ENCODE measurements around the gene ZNF76.

The ZNF76 gene

DNA sequence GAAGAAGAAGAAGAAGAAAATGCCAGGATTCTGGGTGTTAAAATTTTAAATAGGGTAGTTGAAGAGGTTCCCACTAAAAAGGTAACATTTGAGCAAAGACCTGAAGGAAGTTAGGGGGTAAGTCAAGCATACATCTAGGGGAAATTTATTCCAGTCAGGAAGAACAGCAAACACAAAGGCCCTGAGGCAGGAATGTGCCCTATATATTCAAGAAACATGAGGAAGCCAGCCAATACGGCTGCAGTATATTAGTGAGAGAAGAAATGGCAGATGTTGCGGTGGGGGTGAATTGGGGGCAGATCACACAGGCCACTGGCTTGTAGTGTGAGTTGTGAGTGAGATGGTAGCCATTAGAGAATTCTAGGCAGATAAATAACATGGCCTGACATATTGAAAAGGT is 6.0 kb downstream of the ZNF76 start:
- DNase-seq (ENCODE audit: low spot score): no peak

DNA sequence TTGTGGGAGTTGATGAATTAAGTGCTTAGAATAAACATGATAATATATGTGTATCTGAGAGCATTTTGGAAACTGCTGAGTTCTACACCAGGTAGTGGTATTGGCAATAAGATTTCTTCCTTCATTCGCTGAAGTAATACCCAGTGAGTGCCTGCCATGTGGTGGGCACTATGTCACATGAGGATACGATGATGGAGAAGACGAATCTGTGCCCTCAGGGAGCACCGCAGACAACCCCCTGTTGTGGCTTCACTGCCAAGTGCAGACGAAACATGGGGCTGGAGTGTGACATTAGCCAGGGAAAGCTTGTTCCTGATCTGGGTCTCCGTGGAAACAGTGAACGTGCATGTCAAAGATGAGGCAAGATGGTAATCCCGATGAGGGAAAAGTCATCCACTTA is 7.9 kb downstream of the ZNF76 start:
- DNase-seq (ENCODE audit: low spot score): no peak
- no peak for FAIRE-seq

More for the DNA sequence above, 6.0 kb downstream of the ZNF76 start:
- no peak for FAIRE-seq

DNA sequence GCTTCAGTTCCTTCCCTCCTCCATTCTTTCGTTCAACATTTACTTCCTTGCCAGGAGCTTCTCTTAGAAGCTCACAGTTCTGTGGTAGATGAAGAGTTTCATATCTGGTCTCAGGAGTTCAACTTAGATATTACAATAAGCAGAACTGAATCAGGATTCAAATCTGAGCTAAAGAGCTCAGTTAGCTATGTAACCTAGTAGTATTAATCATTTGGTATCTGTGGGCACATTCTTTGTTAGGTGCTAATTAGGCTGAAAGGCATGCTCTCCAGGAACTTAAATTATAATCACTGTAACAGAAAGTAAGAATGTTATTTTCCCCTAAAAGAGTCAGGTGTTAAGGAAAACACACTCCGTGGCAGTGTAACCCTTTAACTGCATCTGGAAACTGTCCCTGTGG is 8.4 kb downstream of the ZNF76 start:
- DNase-seq (ENCODE audit: low spot score) (no peak), FAIRE-seq (no peak)

DNA sequence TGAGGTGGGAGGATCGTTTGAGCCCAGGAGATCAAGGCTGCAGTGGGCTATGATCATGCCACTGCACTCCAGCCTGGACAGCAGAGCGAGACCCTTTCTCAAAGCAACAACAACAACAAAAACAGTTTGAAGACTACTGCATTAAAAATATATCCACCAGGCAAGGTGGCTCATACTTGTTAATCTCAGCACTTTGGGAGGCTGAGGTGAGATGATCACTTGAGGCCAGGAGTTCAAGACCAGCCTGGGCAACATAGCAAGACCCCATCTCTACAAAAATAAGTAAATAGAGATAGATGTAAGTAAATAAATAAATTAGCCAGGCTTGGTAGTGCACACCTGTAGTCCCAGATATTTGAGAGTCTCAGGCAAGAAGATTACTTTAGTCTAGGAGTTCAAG is 12.5 kb downstream of the ZNF76 start:
- FAIRE-seq: no peak
- no peak for DNase-seq (ENCODE audit: low spot score)

DNA sequence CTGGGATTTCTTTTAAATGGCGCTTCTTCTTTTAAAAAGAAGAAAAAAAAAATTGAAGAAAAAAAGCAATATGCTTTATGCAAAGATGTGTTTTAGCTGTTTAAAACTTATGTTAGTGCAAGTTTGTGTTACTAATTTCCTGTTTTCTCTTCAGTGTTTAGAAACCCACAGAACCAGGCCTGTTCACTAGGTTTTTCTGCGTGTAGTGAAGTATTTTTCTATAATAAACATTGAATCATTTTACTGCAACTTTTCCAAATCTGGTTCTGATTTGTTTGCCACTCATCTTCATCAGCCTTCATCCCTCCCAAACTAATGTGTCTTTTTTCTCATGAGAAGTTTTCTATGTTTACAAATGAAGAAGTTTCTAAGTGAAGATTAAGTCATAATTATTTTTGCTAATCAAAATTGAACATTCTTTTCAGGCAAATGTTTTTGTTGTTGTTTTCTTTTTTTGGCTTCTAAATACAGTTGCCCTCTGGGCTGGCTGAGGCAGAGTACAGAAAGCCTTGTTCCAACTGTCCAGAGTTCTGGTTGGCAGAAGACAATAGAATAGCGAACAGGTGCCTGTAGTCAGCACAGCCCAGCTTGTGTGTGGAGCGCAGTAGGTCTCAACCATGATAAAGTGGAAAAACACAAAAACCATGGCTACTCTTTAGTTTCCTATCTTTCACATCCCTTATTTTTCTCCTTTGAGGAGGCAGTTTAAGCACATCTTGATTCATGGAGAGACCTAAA is 14.5 kb downstream of the ZNF76 start:
- no peak for DNase-seq (ENCODE audit: low spot score)
- FAIRE-seq: no peak

DNA sequence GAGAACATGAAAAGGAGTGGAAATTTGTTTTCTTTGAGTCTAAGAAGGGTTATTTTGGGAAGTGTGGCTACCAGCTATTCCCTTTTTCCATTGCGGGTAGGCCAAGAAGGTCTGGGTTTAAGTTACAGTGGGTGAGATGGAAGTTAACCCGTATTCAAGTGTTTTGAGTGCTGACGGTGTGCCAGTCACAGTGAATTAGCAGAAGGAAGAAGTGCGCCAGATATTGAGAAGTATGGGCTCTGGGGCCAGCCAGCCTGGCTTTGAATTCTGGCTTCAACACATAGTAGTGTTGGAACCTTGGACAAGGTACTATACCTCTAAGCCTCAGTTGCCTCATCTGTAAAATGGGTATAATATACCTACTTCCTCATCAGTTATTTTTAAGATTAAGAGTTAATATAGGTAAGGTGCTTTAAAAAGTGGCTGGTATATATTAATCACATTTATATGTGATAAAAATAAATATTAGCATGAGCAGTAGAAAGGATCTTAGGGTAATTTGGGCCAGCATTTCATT is 16.3 kb downstream of the ZNF76 start:
- DNase-seq (ENCODE audit: low spot score) (no peak), FAIRE-seq (no peak)

DNA sequence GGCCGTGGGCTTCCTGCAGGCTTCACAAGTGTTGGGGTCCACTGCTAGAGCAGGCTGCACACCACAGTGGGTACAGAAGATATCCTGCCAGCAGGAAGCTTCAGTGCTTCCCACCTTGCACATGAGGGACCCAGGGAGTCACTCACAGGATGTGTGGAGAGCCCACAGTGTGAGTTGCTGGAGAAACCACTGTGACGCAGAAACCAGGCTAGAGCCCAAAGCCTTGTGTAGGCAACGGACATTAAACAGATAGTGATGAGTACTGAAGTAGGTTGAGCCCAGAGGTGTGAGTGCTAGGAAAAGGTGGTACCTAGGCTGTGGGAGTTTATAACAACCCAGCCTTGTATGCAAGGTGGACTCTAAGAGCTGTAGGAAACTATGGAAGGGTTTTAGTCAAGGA is 19.2 kb downstream of the ZNF76 start:
- FAIRE-seq: no peak
- DNase-seq (ENCODE audit: low spot score): no peak

DNA sequence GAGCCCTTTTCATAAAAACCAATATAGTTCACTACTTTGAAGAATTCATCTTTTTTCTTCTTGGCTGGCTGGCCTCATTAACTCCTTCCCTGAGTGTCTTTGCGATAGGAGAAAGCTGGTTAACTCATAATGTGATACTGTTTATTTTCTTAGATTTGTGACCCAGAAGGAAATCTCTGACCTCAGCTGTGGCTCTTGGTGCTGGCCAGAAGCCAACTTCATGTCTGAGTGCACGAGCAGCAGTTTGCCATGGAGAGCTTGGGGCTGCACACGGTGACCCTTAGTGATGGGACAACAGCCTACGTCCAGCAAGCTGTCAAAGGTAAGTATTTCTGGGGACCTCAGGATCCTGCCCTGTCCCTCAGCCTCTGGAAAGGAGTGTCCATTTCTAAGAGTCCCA is 21.4 kb downstream of the ZNF76 start:
- no peak for FAIRE-seq
- DNase-seq (ENCODE audit: low spot score): no peak

DNA sequence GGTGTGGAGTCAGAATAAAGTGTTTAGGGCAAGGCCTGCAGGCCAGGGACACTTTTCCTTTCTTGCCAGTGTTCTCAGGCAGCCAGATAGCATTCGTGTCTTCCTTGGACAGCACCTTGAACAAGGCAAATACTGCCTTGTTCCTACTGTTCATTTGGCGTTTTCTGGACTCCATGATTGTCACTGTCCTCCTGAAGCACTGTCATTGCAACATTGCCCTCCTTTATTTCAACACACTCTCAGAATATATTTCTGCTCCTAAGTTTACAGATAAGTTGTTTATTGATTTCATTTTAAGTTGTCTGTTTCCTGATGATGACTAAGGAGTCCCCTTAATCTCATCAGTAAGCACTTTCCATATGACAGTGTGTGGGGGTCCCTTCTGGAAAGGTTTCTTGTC is 22.9 kb downstream of the ZNF76 start:
- DNase-seq (ENCODE audit: low spot score) (no peak), FAIRE-seq (no peak)

DNA sequence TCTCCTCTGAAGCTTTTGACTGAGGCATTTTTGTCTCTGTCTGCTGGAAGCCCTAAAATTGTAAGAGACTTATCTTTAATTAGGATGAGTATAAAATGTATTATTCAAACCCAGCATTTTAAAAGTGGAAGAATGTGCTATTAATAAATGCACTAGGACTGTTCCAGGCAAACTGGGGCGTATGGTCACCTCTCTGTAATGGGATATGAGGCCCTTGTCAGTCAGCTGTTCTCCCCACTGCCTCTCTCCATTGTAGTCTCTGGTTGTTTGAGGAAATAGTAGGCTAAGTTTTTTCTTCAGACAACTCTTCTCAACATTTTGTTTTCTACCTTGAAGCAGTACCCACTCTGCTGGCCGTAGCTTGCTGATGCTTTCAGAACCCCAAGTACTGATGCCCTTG is 23.8 kb downstream of the ZNF76 start:
- no peak for DNase-seq (ENCODE audit: low spot score)
- FAIRE-seq: no peak

DNA sequence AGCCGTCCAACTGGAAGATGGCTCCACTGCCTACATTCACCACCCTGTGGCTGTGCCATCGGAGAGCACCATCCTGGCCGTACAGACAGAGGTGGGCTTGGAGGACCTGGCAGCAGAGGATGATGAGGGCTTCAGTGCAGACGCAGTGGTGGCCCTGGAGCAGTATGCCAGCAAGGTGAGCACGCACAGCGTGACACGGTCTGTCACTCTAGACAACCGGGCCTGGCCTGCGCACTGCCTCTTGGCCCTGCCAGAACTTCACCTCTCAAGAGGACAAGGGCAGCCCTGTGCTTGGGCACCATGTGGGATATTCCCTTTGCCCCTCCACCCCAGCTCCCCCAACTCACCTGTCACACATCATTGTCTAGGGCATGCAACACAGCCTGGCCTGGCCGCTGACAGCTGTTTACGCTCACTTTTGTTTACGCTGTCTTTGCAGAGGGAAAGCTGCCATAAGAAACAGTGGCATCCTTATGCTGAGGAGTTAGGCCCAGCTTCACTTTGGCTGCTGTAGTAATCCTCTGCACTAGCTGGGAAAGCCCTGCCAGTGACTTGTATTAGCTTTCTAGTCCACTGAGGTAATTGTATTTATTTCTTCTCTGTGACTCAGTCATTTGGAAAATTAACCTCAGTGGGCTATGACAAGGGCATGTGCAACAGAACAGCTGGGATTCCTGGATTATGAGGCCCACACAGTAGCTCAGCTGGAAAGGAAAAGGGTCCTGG is 28.3 kb downstream of the ZNF76 start:
- DNase-seq (ENCODE audit: low spot score): no peak
- no peak for FAIRE-seq

DNA sequence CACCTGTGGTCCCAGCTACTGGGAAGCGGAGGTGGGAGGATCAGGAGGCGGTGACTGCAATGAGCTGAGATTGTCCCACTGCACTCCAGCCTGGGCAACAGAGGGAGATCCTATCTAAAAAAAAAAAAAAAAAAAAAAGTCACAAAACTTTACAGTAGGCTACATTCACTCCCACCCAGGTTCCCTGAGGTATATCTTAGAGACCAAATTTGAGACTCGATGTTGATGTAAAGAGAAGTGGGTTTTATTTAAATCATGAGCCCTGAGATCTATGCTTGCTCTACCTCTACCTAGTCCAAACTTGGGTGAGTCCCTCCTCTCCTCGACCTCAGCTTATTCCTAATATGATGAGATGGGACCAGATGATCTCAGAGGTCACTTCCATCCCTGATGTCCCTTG is 29.3 kb downstream of the ZNF76 start:
- no peak for FAIRE-seq
- DNase-seq (ENCODE audit: low spot score): no peak

DNA sequence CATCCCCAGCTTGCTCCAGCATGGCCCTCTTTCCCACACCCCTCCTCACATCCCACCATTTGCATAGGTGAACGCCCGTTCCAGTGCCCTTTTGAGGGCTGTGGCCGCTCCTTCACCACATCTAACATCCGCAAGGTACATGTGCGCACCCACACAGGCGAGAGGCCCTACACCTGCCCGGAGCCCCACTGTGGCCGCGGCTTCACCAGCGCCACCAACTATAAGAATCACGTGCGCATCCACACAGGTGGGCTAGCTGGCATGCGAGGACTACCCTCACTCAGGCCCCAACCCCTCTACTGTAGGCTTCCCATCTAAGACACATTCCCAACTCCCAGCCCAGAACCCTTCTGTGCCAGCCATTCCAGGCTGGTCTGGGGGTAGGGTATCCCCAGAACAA is 32.0 kb downstream of the ZNF76 start:
- DNase-seq (ENCODE audit: low spot score): no peak
- FAIRE-seq: no peak

DNA sequence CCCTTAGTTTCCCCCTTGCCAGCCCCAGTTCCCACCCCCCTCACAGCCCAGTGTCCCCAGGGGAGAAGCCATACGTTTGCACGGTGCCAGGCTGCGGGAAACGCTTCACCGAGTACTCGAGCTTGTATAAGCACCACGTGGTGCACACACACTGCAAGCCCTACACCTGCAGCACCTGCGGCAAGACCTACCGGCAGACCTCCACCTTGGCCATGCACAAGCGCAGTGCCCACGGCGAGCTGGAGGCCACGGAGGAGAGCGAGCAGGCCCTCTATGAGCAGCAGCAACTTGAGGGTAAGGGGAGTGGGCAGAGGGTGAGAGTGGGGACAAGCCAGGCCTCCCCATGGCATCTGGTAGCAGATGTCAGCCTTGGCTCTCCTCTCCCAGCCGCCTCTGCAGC is 33.0 kb downstream of the ZNF76 start:
- DNase-seq (ENCODE audit: low spot score) (no peak), FAIRE-seq (no peak)

DNA sequence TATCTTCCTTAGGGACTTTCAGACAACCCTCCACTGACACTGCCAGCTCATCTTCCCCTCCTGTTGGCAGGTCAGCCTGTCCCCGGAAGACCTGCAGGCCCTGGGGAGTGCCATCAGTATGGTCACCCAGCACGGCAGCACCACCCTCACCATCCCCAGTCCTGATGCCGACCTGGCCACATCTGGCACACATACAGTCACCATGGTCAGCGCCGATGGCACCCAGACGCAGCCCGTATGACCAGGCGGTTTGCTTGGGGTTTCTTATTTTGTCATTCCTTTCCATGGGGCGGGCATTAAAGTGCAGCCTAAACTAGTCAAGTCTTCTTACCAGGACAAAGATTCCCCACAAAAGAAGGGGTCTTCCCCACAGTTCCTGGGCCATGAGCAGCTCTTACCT is 34.1 kb downstream of the ZNF76 start:
- FAIRE-seq (no peak), DNase-seq (ENCODE audit: low spot score) (no peak)

DNA sequence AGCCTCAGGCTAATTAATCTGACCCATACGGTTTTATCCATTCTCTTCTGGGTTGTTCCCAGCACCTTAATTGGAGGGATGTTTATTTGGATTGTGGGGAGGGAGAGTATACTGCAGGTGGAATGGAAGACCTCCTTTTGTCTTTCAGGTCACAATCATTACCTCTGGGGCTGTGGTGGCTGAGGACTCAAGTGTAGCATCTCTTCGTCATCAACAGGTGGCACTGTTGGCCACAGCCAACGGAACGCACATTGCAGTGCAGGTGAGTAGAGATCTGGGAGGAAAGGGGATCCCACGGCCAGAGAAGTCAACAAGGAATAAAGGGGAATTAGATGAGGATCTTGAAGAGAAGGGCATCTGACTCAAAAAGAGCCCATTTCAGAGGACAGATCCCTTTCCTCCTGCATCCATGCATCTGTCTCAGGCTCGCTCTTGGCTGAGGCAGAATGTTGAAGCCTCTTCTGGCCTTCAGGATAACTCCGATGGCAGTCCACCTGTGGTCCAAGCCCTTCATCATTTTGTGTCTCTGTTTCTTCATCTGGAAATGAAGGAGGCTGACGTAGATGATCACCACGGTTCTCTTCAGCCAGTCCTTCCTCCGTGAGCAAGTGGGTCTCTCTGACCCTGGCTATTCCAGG is 34.9 kb downstream of the ZNF76 start:
- no peak for FAIRE-seq
- DNase-seq (ENCODE audit: low spot score): peak; percentile 24

DNA sequence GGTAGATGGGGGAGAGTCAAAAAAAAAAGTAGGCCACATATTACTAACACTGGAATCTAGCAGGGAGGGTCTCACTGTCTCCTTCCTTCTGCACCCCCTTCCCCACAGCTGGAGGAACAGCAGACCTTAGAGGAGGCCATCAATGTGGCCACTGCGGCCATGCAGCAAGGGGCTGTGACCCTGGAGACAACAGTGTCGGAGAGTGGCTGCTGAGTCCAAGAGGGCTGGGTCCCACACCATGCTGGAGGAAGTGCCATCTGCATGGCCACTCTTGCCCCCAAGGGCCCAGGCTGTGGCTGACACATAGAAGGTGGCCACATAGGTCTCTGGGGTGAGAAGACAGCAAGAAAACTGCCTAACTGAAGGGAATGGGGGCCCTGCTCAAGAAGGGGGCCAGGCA is 35.5 kb downstream of the ZNF76 start:
- DNase-seq (ENCODE audit: low spot score): no peak
- FAIRE-seq: no peak

DNA sequence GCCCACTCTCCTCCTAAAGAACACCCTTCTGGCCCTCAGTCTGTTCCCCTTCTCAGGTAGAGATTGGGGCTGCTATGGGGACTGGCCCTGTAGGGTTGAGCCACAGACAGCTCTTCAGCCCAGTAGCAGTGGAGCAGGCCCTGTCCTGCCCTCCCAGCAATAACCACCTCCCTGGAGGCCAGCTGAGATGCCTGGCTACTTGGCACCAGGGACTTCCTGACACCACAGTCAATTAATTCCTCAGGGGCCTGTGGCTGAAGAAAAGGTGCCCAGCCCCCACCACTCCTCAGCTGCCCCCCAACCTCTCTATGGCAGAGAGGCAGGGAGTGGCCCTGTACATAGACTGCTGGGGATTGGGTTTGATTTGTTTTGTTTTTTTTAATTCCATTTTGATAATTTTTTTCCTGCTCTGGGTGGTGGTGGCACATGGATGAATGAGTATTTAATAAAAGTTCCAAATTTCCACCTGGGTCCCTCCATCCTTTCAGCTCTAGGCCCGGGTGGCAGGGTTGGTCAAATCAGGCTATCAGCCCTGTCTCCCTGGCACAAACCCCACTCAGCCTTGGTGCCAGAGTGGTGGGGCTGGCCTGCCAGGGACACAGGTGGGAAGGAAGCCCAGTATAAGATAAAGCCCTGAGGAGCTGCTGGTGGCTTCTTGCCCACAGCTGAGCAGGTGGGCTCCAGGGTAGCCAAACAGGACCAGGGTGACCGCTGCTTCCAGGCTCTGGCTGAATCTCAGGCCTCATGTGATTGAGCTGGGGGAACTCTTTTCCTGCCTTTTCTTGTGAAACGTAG is 36.2 kb downstream of the ZNF76 start:
- DNase-seq (ENCODE audit: low spot score) (no peak), FAIRE-seq (no peak)

DNA sequence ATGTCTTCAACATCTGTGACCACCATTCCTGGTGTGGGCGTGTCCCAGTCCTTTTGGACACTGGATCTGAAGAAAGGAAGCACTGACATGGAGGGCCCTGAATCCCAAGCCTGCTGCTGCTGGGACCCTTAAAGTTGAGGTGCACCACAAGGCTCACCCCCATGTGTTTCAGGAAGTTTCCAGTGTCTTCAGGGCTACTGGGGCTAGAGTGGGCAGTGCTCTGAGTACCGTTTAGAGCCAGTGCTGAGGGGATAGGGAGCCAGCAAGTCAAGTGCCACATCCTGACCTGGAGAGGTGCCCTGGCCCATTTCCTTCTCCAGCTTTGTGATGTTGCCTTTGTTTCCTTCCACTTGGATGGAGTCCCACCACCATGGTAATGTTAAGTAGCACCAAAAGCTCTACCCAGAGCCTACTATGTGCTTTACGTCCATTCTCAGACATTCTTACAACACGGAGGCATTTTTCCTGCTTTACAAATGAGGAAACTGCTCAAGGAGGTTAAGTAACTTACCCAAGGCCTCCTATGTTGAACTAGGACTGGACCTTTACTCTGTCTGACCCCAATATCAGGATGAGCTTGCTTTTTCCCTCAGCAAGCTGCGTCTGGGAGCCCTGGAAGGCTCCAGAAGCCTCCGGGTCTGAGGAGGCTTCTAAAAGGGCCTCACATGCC is 37.5 kb downstream of the ZNF76 start:
- no peak for FAIRE-seq
- no peak for DNase-seq (ENCODE audit: low spot score)

DNA sequence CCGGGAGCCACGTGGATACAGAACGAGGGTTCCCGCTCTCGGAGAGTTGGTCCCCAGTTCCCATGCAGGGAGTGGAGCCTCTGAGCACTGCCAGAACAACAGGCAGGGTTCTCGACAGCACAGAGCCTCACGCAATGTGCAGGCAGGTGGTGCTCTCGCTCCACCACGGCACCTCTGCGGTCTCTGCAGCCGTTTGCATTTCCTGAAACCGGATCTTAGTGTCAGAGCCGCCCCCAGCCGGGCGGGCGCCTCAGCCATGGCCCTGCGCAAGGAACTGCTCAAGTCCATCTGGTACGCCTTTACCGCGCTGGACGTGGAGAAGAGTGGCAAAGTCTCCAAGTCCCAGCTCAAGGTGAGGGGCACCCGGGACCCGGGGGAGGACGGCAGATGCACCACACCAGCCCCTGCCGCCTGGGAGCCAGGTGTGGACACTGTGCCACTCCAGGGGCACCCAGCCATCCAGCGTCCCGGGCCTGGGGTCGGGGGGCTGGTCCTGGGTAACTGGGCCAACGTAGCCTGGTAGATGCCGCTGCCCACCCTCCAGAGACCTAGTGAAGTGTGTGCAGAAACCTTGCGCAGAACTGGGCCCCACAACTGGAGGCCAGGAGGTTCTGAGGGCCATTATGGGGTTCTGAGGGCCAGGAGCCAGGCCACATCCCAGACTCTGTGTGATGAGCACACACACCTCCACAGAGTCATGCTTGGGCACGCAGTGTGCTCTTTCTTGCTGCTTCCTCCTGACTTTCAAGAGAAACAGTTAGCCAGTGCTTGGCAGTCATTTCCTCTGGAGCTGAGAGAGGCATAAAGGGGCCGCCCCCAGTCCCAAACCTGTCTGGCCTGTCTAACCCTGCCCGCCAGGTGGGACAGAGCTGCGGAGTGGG is 38.3 kb downstream of the ZNF76 start, which contains the start of gene DEF6:
TSS of gene DEF6 (plus strand) at position 218 of the 881 bp plus-strand sequence. CDS start at position 257, 39 bp downstream.
- DNase-seq (ENCODE audit: low spot score): no peak
- no peak for FAIRE-seq
